DND-41 (cell line): Measurements from ENCODE around the gene NCKAP5L.

Experiments used
- ATAC-seq: fragments of 200-7000 bp; cut with Tn5 transposase; 3 replicates; pipeline ENCODE4 v1.9.1; 2021; ENCODE audit warnings: low read depth; ENCODE audit not compliant: insufficient read depth
- DNase-seq: peaks from one replicate; pipeline ENCODE4 v3.0.0-alpha.2; 2020
- H2AFZ ChIP-seq: 2 replicates; pipeline ENCODE4 v1.6.0; 2012; ENCODE audit warnings: low read depth, low read length
- H3K27ac ChIP-seq: 2 replicates; pipeline ENCODE4 v1.5.1; 2012; ENCODE audit warnings: low read length, inconsistent platforms
- H3K27me3 ChIP-seq: fragments of 200-600 bp; sonication (generic); 2 replicates; pipeline ENCODE4 v1.6.0; 2012; ENCODE audit warnings: low read length, mild to moderate bottlenecking, inconsistent platforms; ENCODE audit not compliant: insufficient read depth, poor library complexity
- H3K36me3 ChIP-seq: 2 replicates; pipeline ENCODE4 v1.5.1; 2012; ENCODE audit warnings: low read length, inconsistent platforms; ENCODE audit not compliant: insufficient read depth
- H3K4me1 ChIP-seq: 2 replicates; pipeline ENCODE4 v1.5.1; 2012; ENCODE audit warnings: mild to moderate bottlenecking, low read length; ENCODE audit not compliant: insufficient read depth
- H3K4me2 ChIP-seq: 2 replicates; pipeline ENCODE4 v1.6.0; 2012; ENCODE audit warnings: mild to moderate bottlenecking, moderate library complexity, low read length, inconsistent platforms; ENCODE audit not compliant: insufficient read depth
- H3K4me3 ChIP-seq, 2 experiments: fragments of 200-600 bp in 1 of 2; shearing (Covaris generic) in 1 of 2; 2 replicates each; pipeline ENCODE4 v1.5.1; 2012 to 2016; ENCODE audit warnings: inconsistent platforms in 2 of 2, low read length in 2 of 2, mild to moderate bottlenecking in 2 of 2, low read depth in 1 of 2, moderate library complexity in 1 of 2
- H3K79me2 ChIP-seq: 2 replicates; pipeline ENCODE4 v1.6.0; 2012; ENCODE audit warnings: low read length, inconsistent platforms; ENCODE audit not compliant: insufficient read depth
- H3K9ac ChIP-seq: 2 replicates; pipeline ENCODE4 v1.6.0; 2012; ENCODE audit warnings: low read depth, mild to moderate bottlenecking, inconsistent platforms, low read length, moderate library complexity
- H3K9me3 ChIP-seq: 2 replicates; pipeline ENCODE4 v1.5.1; 2012; ENCODE audit warnings: low read length, moderate library complexity, mild to moderate bottlenecking, inconsistent platforms; ENCODE audit not compliant: insufficient read depth, severe bottlenecking
- H4K20me1 ChIP-seq: 2 replicates; pipeline ENCODE4 v1.6.0; 2012; ENCODE audit warnings: low read length; ENCODE audit not compliant: insufficient read depth
- EZH2 ChIP-seq: IDR thresholded peaks from 3 replicates; pipeline ENCODE4 v1.6.1; 2012; ENCODE audit warnings: borderline replicate concordance, low read depth, mild to moderate bottlenecking, moderate library complexity, low read length, inconsistent platforms; ENCODE audit not compliant: severe bottlenecking
- TF ChIP-seq, protein P1 (sequence below): IDR thresholded peaks from 2 replicates; pipeline ENCODE4 v1.5.1; 2012; ENCODE audit warnings: borderline replicate concordance, low read length, moderate library complexity, mild to moderate bottlenecking; ENCODE audit not compliant: poor library complexity, severe bottlenecking; ENCODE audit errors: extremely low read depth

Gene NCKAP5L

DNA sequence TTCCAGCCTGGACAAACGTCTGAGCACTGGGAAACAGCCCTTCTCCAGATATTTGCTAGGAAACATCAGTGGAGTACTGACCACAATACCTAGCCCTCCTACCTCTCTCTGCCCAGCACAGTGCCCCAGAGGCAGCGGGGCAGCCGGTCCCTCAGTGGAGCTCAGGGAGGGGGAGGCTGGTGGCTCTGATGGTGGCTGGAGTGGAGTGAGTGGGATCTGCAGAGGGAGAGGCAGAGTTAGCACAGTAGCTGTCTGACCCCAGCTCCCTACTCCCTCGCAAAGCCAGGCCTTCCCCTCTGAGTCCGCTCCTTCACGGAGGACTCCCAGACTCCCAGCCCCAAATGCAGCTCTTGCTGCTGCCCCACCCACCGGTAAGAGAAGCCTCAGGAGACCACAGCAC lies 30.0 kb downstream of the NCKAP5L start:
- H3K9me3 ChIP-seq: no peaks in the 10 kb centered on the region
- TF ChIP-seq, protein P1, sequence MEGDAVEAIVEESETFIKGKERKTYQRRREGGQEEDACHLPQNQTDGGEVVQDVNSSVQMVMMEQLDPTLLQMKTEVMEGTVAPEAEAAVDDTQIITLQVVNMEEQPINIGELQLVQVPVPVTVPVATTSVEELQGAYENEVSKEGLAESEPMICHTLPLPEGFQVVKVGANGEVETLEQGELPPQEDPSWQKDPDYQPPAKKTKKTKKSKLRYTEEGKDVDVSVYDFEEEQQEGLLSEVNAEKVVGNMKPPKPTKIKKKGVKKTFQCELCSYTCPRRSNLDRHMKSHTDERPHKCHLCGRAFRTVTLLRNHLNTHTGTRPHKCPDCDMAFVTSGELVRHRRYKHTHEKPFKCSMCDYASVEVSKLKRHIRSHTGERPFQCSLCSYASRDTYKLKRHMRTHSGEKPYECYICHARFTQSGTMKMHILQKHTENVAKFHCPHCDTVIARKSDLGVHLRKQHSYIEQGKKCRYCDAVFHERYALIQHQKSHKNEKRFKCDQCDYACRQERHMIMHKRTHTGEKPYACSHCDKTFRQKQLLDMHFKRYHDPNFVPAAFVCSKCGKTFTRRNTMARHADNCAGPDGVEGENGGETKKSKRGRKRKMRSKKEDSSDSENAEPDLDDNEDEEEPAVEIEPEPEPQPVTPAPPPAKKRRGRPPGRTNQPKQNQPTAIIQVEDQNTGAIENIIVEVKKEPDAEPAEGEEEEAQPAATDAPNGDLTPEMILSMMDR: no peak
- TF ChIP-seq EZH2: no peak
- no peak overlapping the region for H3K9ac ChIP-seq
- H3K36me3 ChIP-seq: peaks cover 61% of the 10 kb centered on the region
- DNase-seq (no peak), ATAC-seq (no peak)
- H3K27me3 ChIP-seq: no peaks in the 10 kb centered on the region
- no peak overlapping the region for H3K4me2 ChIP-seq
- no peaks in the 10 kb centered on the region for H3K79me2 ChIP-seq
- H3K27ac ChIP-seq: no peak overlapping the region
- H2AFZ ChIP-seq: no peak overlapping the region
- no peak overlapping the region for H3K4me3 ChIP-seq
- H3K4me1 ChIP-seq: no peaks in the 10 kb centered on the region
- H4K20me1 ChIP-seq: 0 out of 2 replicates have a peak, but pooled peaks cover 4% of the 10 kb centered on the region

DNA sequence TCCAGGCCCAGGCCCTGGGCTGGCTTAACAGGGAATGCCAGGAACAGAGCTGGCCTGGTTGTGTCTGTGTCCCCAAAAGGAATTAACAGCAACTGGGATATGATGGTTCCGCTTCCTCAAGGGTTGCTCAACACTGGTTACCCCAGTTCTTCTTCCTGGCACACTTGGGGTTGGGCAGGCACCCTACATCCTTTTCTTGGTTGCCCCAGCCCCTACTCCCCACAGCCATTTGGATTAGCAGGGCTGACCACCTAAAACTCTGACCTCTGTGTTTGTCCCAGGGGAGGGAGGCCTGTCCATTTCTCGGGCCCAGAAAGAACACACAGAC lies 30.8 kb downstream of the NCKAP5L start:
- H3K27me3 ChIP-seq: no peaks in the 10 kb centered on the region
- no peak for TF ChIP-seq EZH2
- TF ChIP-seq, protein P1: no peak
- H3K4me3 ChIP-seq: no peak overlapping the region
- DNase-seq (no peak), ATAC-seq (no peak)
- H3K4me2 ChIP-seq: no peak overlapping the region
- no peak overlapping the region for H3K9ac ChIP-seq
- peaks cover 57% of the 10 kb centered on the region for H3K36me3 ChIP-seq
- no peaks in the 10 kb centered on the region for H3K79me2 ChIP-seq
- no peak overlapping the region for H3K27ac ChIP-seq
- no peak overlapping the region for H2AFZ ChIP-seq
- H3K4me1 ChIP-seq: no peaks in the 10 kb centered on the region
- H4K20me1 ChIP-seq: 0 out of 2 replicates have a peak, but pooled peaks cover 4% of the 10 kb centered on the region
- no peaks in the 10 kb centered on the region for H3K9me3 ChIP-seq

DNA sequence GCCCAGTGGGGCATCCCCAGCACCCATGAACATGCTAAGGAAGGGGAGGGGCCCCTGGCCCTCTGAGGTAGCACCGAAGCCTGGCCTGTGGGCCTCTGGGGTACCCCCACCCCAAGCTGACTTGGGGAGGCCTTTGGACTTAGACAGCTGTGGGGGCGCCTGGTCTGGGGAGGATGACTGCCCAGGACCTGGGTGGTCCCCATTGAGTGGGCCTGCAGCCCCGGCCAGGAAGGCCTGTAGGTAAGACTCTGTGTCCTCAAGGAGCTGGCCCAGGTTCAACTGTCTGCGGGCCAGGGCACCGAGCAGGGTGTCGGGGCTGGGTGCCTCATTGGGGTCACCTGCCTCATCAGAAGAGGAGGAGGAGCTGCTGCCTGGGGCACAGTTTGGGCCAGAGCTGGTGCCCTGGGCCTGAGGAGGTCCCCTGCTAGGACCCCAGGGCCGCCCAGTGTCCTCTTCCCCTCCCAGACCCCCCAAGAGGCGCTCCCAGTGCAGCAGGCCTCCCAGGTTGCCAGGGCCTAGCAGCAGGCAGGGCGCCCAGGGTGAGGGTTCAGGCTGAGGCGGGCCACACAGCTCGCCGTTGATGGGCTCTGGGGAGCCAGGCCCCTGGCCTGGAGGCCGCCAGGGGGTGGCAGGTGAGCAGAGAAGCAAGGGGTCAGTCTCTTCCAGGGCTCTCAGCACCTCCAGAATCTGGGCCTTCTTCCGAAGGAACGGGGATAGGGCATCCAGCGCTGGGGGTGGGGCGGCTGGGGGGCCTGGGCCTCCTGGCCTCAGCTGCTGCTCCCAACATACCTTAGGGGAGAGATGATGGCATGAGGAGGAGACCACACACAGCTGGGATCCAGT lies 31.4 kb downstream of the NCKAP5L start:
- Histone ChIP-seq H3K9ac (no peak overlapping the region), H3K4me3 (no peak overlapping the region), H2AFZ (no peak overlapping the region), H3K36me3 (peaks cover 59% of the 10 kb centered on the region), H3K27me3 (no peaks in the 10 kb centered on the region), H3K79me2 (no peaks in the 10 kb centered on the region), H3K4me1 (no peaks in the 10 kb centered on the region), H3K9me3 (no peaks in the 10 kb centered on the region), H3K27ac (no peak overlapping the region), H4K20me1 (0 out of 2 replicates have a peak, but pooled peaks cover 4% of the 10 kb centered on the region), H3K4me2 (no peak overlapping the region)
- no peak for ATAC-seq
- TF ChIP-seq, protein P1: no peak
- DNase-seq: no peak

DNA sequence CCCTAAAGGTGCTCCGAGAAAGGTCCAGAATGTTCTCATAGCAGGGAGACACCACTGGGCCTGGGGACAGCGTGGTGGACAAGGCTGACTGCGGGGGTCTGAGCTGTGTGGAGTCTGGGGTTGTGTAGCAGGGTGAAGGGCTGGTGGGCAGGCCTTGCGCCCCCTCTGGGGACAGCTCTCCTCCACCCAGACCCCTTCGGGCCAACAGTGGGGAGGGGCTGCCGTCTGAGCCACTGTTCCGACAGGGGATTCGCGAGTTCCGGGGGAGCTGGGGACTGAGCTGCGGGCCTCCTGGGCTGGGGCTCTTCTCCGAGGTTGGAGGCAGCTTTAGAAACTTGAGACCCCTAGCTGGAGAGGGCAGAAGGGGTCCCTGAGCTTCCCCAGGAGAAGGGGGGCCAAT lies 32.1 kb downstream of the NCKAP5L start:
- Histone ChIP-seq H3K27ac (no peak overlapping the region), H3K4me2 (no peak overlapping the region), H3K36me3 (peaks cover 52% of the 10 kb centered on the region), H3K9me3 (no peaks in the 10 kb centered on the region), H4K20me1 (0 out of 2 replicates have a peak, but pooled peaks cover 4% of the 10 kb centered on the region), H3K9ac (no peak overlapping the region), H3K4me3 (no peak overlapping the region), H3K27me3 (no peaks in the 10 kb centered on the region), H3K4me1 (no peaks in the 10 kb centered on the region), H3K79me2 (no peaks in the 10 kb centered on the region), H2AFZ (no peak overlapping the region)
- DNase-seq: no peak
- no peak for ATAC-seq
- TF ChIP-seq, protein P1: no peak
- TF ChIP-seq EZH2: no peak
